ENCODE results near the gene SULT1C2.

The SULT1C2 gene

DNA sequence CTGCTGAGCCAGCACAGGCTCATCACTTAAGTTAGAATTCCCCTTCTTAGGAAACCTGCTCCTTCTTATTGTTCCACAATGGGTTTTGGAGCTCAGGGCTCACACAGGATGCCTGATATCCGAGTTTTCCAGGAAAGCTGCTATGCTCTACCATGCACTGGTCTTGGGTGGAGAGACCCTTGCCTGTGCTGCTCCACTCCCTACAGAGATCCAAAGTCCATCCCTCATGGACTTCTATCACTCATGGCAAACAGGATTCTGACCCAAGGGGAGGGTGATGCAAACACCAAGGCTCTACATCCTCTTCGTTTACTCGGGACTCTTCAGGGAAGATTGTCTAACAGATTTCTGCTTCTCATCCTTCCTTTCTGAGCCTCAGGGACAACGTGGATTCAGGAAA is 5.2 kb downstream of the SULT1C2 start:
- DNase-seq (ENCODE audit: low spot score): no peak

GRCh38 chr2:108297436-108298141 is 8.9 kb downstream of the SULT1C2 start:
- DNase-seq (ENCODE audit: low spot score): no peak

GRCh38 chr2:108301558-108301957 is 12.9 kb downstream of the SULT1C2 start:
- no peak for DNase-seq (ENCODE audit: low spot score)

GRCh38 chr2:108304975-108305374 is 16.3 kb downstream of the SULT1C2 start:
- DNase-seq (ENCODE audit: low spot score): no peak

DNA sequence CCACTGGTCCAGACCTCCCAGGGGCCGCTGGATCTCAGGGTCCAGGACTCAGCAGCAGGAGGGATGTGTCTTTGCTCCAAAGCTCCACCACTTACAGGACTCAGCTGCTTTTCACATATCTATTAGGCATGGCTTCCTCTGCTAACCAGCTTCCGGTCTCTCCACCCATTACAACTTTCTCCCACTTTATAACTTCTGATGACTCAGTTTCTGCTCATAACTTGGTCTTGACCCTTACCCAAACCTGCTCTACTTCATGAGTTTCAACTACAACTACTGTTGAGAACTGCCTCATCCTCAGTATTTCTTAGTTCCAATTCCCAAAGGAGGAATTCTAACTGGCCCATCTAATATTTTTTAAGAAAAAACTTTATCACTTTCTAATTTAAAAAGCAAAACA is 17.2 kb downstream of the SULT1C2 start:
- DNase-seq (ENCODE audit: low spot score): no peak

- DNase-seq (ENCODE audit: low spot score): no peak
Measured at GRCh38 chr2:108309903-108310302, 21.2 kb downstream of the SULT1C2 start.

- DNase-seq (ENCODE audit: low spot score): no peak
Measured at GRCh38 chr2:108314586-108315296, 26.0 kb downstream of the SULT1C2 start.

DNA sequence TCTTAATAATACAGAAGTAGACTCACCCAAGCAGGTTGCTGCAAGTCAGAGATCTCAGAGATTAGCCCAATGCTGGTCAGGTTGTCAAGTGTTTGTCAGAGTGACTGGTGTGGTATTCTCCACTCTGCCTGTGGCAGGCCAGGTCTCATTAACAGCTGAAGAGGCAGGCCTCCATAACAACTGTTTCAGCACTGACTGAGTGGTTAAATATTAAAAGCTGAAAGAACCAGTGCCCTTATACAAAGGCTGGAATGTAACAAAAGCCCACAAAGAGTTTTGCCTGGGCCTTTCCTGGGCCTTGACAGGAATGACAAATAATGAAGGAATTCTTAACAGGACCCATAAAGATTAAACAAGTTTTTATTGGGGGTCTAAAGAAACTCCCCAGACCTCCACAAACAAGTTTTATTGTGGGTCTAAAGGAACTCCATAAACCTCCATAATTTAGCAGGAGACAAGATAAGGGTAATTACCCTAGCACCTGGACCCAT is 26.8 kb downstream of the SULT1C2 start:
- DNase-seq (ENCODE audit: low spot score): no peak

- no peak for DNase-seq (ENCODE audit: low spot score)
Measured at GRCh38 chr2:108316033-108316432, 27.3 kb downstream of the SULT1C2 start.

DNA sequence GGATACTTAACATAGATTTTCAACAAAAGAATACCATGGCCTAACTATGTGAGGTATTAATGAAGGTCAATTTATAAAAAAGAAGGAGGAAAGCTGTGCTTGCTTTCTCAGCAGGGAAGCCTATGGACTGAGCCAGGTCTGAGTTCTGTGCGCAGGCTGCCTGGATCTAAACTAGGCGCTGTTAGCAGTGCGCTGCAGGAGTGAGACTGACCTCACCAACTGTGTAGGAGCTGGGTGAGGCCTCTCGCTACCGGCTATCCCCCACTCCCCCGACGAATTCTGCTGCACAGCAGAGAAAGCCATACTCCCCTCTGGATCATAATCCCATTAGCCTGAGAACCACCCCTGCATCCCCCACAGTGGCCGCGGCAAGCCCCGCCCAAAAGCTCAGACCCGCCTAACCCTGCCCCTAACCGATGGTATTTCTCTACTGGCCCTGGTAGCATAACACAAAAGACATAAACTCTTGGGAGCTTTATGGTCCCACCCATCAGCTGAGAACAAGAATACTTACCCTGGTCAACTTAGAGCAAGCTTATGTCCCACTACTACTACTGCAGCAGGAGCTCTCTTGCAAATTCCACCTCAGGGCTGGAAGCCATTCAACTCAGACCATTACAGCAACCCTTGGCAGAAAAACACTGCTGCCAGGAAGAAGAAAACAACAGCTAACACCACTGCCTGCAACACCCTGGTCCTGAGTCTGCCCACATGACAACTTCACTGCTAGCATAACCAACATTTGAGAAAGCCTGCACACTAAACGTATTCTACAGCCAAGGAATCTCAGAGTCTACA is 28.0 kb downstream of the SULT1C2 start:
- no peak for DNase-seq (ENCODE audit: low spot score)

DNA sequence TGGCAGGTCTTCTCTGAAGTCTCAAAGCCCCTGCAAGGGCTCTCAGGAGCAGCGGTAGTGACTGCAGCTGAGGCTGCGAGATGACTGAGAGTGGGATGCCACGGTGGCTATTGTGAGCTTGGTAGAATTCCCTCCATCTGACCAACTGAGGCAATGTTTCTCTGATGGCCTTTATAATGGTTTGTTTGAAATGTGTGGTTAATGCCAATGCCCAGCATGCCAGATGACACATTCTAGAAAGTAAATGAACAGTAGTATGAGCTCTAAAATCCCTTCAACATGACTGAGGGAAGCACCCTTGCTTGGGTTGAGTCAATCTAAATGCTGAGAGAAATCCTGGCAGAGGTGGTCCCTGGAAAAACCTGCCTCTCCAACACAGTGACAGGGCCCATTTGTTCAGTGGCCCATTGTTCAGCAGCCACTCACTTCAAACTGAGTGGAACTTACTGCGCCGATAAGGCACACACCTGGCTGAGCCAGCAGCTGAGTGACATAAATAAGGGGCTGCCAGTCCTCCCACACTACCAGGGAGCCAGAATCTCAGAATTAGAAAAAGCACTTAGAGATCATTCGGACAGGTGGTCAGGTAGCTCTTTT is 31.7 kb downstream of the SULT1C2 start:
- no peak for DNase-seq (ENCODE audit: low spot score)

DNA sequence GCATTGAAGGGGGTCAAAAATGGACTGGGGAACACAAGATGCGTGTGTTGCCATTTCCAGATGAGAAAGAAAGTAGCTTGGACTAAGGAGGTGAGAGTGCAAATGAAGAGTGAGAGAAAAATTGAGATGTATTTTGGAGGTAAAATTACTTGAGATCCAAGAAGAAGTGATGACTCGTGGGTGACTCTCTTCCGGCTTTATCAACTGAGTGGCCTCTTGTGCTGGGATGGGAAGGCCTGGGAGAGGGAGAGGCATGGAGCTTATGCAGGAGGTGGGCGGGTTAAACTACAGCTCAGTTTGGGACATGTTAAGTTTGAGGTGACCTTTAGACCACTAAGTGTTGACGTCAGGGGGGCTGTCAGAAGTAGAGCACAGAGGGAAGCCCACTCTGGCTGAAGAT is 34.9 kb downstream of the SULT1C2 start:
- no peak for DNase-seq (ENCODE audit: low spot score)

GRCh38 chr2:108324531-108325255 is 36.0 kb downstream of the SULT1C2 start:
- no peak for DNase-seq (ENCODE audit: low spot score)

DNA sequence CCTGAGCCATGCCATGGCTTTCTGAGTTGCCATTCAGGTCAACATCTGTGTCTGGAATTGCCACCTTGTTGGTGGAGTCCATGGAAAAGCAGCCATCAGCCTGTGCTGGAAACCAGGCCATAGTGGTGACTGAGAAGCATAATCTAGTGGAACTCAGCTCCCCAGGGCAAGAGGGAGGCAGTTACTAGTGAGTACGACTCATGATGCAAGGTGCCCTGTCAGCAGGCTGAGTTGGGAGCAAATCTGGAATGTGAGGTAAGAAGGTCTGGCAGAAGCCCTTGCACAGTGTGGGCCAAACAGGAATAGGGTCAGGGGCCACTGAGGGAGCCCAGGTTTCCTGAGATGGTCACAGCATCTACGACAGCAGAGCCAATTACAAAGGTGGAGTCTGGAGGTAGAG is 37.1 kb downstream of the SULT1C2 start:
- no peak for DNase-seq (ENCODE audit: low spot score)

DNA sequence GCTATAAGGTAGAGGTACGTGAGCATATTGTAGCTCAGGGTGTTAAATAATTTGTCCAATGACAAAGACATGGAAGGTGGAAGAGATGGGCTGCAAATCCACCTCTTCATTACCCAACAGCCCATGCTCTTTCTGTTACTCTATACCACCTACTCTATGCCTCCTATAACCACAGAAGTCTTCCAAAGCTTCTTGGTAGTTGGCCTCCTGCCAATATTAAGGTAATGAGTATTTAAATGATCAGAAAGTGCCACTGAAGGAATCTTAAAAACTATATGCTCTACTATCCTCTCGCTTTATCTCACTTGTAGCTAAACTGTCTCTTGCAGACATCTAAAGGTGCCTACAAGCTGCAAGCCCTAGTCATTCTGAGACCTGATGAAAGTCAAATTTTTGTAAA is 41.1 kb downstream of the SULT1C2 start:
- no peak for DNase-seq (ENCODE audit: low spot score)

GRCh38 chr2:108330979-108331378 is 42.3 kb downstream of the SULT1C2 start:
- no peak for DNase-seq (ENCODE audit: low spot score)

GRCh38 chr2:108345951-108346350 is 57.3 kb downstream of the SULT1C2 start:
- no peak for DNase-seq (ENCODE audit: low spot score)

DNA sequence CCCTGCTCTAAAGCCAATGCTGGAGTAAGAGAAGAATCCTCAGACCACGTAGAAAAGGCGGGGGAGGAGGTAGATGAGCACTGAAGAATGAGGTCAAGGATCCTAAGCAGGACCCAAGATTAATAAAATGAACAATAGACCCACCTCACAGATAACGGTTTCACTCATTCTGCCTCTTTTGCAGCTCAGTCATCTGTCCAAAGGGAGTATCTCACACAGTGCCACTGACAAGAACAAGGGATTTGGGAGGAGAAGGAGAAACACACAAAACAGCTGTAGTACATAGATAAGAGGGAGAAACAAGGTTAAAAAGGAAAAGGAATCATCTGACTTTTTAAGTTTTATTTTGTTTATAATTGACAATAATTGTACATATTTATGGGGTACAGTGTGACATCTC is 58.1 kb downstream of the SULT1C2 start:
- no peak for DNase-seq (ENCODE audit: low spot score)

GRCh38 chr2:108347786-108348185 is 59.1 kb downstream of the SULT1C2 start:
- no peak for DNase-seq (ENCODE audit: low spot score)

DNA sequence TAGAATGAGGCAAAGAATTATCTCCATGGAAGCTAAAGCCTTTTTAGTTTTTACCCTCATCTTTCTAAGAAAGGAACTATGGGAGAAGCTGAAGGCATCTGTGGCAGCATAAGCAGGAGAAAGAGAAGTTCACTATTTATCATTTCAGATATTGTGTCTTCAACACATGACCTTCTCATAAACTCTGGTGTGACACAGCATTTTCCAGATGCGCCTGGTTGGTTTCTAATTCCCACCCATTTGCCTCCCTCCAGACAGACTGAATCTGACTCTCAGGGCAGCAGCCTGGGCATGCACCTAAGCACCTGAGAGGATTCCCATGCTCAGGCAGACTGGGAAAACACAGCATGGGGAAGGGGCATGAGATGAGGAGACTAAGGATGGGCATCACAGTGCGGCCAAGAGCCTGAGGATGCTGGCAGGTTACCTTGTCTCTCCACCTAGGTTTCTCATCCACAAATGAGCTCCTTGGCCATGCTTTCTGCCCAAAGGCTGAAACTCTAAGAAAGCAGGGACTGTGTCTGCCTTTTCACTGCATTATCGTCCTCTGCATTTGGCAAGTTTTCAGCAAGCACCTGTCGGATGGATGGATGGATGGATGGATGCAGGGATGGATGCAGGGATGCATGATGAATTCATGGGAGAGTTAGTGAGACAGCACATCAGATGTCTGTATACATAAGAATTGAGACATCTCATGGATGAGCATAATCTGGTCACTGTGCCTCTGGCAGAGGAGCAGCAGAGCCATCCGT is 60.3 kb downstream of the SULT1C2 start:
- no peak for DNase-seq (ENCODE audit: low spot score)

- no peak for DNase-seq (ENCODE audit: low spot score)
Measured at GRCh38 chr2:108349571-108349928, 60.9 kb downstream of the SULT1C2 start.

All from CD4-positive, alpha-beta T cell treated with Interleukin-2 at 100 ng/mL for 4 hours (primary cell).